Immature natural killer cell (primary cell): ENCODE measurements around the gene PITPNC1. TPM values are rescaled to one million over a fixed set of nuclear protein-coding genes. Genes with fewer than 3 reads are reported as not detected.

Experiments used
- DNase-seq, 3 donors: peaks; one replicate each; pipeline ENCODE4 v3.0.0; 2022; ENCODE audit warnings: mixed read lengths in 1 of 3
- H3K27ac Mint-ChIP-seq, 6 donors: one replicate each; pipeline ENCODE4 v1.8.0; 2020; ENCODE audit warnings: mixed read lengths in 6 of 6, mild to moderate bottlenecking in 5 of 6, inconsistent platforms in 4 of 6, moderate library complexity in 3 of 6
- H3K27me3 Mint-ChIP-seq, 3 donors: one replicate each; pipeline ENCODE4 v1.8.0; 2020 to 2021; ENCODE audit warnings: low read depth in 3 of 3, mild to moderate bottlenecking in 3 of 3, mixed read lengths in 3 of 3, moderate library complexity in 3 of 3, inconsistent platforms in 1 of 3
- H3K36me3 Mint-ChIP-seq, 3 donors: one replicate each; pipeline ENCODE4 v1.8.0; 2020; ENCODE audit warnings: mixed read lengths in 3 of 3, inconsistent platforms in 2 of 3, mild to moderate bottlenecking in 2 of 3
- H3K4me1 Mint-ChIP-seq, 2 donors: one replicate each; pipeline ENCODE4 v1.8.0; 2020; ENCODE audit warnings: inconsistent platforms in 2 of 2, mild to moderate bottlenecking in 2 of 2, mixed read lengths in 2 of 2, moderate library complexity in 1 of 2
- H3K4me3 Mint-ChIP-seq, 5 donors: one replicate each; pipeline ENCODE4 v1.8.0; 2020; ENCODE audit warnings: mild to moderate bottlenecking in 5 of 5, mixed read lengths in 5 of 5, inconsistent platforms in 3 of 5, moderate library complexity in 3 of 5
- H3K9me3 Mint-ChIP-seq, 6 donors: one replicate each; pipeline ENCODE4 v1.8.0; 2020; ENCODE audit warnings: mild to moderate bottlenecking in 6 of 6, mixed read lengths in 6 of 6, inconsistent platforms in 4 of 6, moderate library complexity in 3 of 6
- polyA plus RNA-seq, 3 donors: library from polyadenylated mRNA; unstranded; fragments of 300-500 nt; fragmentation: Illumina TruSeq; gene quantifications; one replicate each; pipeline ENCODE4 v1.2.3, GENCODE V29; 2021

The PITPNC1 gene
- polyA plus RNA-seq, 3 donors from 2014 or later, result 119 to 155 (median 150) TPM

DNA sequence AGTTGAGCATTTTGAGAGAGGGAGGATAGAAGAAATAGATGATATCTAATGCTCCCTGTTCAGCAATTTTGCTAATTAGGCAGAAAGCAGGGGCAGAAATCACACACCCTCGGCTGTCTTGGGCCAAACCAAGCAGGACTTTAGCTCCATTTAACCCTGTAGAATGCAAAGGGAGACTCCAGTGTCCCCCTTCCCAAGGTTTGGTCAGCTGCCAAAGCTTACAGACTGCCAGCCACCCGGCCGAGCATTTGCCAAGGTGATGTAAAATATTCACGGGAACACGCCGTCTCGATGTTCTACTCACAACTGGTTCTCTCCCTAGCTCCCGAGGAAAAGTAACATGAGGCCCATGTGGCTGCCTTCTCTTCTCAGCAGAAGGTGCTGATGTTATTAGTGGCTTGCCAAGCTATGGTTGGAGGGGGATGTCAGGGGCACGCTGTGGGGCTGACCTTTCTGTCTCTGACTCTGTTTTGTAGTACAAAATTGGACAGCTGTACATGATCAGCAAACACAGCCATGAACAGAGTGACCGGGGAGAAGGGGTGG is 155.3 kb downstream of the PITPNC1 start:
- Mint-ChIP-seq H3K27me3 (peaks cover 1 to 7% (median 3%) of the 10 kb centered on the region in 3 donors), H3K27ac (peak overlapping the region in 4 of 6 donors; percentile 6 to 66 (median 40)), H3K4me3 (no peak overlapping the region), H3K36me3 (peaks cover 0 to 29% (median 10%) of the 10 kb centered on the region in 3 donors), H3K9me3 (no peaks in the 10 kb centered on the region), H3K4me1 (peaks cover 41 to 52% of the 10 kb centered on the region in 2 donors)
- DNase-seq, result no peak

DNA sequence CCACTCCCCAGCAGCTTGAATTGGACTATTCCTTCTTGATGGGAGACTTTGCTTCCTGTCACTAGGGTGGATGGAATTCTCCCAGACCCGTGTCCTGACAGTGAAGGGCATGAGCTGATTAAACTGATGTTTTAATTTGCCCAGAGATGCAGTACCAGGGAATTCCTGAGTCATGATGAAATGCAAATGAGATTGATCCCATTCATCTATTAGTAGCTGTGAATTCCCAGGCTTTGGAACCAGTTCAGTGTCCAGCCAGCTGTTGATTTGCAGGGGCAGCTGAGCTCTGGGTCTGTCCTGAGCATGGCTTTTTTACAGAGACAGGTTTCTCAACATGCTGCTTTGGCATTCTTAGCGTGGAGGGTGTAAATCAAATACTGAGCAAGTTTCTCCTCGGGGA is 157.9 kb downstream of the PITPNC1 start:
- H3K36me3 Mint-ChIP-seq, result peaks cover 5 to 36% (median 14%) of the 10 kb centered on the region in 3 donors
- no peaks in the 10 kb centered on the region for H3K9me3 Mint-ChIP-seq
- H3K4me1 Mint-ChIP-seq, result peaks cover 28 to 43% of the 10 kb centered on the region in 2 donors
- H3K27me3 Mint-ChIP-seq, result peaks cover 1 to 3% (median 3%) of the 10 kb centered on the region in 3 donors
- no peak overlapping the region for H3K4me3 Mint-ChIP-seq
- no peak for DNase-seq
- peak overlapping the region in 1 of 6 donors; percentile 53 for H3K27ac Mint-ChIP-seq

DNA sequence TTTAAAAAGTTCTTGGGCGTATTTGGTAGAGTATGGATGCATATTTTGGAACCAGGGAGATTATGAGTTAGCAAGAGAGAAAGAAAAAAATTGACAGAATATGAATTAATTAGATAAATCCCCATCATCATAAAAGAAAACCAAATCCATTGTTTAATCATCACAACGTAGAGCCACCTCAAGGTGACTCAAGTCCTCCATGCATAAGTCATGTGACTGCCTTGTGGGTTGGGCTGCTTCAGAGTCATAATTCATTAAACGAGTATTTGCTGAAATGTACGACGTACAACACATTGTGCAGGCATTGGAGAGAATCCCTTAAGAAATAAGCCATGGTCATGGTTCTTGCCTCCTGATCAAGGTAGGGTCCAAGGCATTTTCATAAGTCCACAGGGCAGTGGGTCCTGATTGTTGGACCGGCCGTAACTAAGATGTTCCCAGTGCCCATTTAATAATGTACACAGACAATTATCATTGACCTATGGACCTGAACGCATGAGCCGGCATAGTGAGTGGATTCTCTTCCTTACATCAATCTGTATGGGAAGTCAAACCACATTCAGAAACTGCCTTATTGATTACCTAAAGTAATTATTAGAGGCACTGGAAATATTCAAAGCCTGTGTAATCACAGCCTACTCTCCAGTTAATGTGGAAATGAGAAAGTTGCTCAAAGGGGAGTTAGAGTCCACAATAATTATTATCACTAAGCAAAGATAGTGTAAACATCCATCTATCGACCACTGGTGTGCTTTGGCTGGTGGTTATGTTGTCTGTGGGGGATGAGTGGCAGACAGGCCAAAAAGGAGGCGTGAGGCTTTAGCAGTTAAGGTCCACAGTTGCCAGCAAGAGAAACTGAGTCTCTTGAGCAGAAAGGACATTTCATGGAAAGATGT is 165.4 kb downstream of the PITPNC1 start:
- H3K36me3 Mint-ChIP-seq, result peaks cover 4 to 12% (median 5%) of the 10 kb centered on the region in 3 donors
- no peak for DNase-seq
- H3K4me3 Mint-ChIP-seq, result no peak overlapping the region
- peaks cover 13 to 28% of the 10 kb centered on the region in 2 donors for H3K4me1 Mint-ChIP-seq
- H3K27me3 Mint-ChIP-seq, result peaks cover 0 to 4% (median 3%) of the 10 kb centered on the region in 3 donors
- no peaks in the 10 kb centered on the region for H3K9me3 Mint-ChIP-seq
- H3K27ac Mint-ChIP-seq, result peak overlapping the region in 2 of 6 donors; percentile 53 to 75

DNA sequence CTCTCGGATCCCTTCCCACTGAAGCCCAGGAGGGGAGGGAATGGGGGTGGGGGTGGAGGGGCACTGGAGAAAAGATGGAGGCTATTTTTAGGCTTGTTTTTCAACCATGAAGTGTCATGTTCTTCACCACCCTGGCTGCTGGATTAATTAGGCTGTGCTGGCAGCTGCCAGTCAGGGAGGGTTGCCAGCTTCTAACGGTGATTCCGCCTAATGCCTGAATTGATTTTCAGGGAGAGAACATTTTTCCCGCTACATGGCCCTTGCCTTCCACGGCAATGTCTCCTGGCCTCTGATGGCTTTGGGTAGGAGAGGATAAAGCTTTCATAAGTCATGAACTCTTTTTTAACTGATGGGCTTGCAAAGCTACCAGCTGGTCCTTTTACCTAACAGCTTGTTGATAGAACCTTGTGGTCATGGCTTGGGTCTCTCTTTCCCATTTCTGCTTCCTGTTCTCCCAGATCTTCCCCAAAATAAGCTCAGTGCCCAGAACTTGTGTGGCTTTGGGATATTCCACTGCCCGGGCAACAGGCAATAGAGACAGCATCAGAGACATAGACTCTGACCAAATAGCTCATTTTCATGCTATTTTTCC is 167.4 kb downstream of the PITPNC1 start:
- H3K27ac Mint-ChIP-seq, result peak overlapping the region in 1 of 6 donors; percentile 35
- H3K27me3 Mint-ChIP-seq, result peaks cover 0 to 9% (median 4%) of the 10 kb centered on the region in 3 donors
- no peak for DNase-seq
- H3K9me3 Mint-ChIP-seq, result no peaks in the 10 kb centered on the region
- H3K36me3 Mint-ChIP-seq, result peaks cover 0 to 6% (median 0%) of the 10 kb centered on the region in 3 donors
- H3K4me1 Mint-ChIP-seq, result peaks cover 29 to 48% of the 10 kb centered on the region in 2 donors
- H3K4me3 Mint-ChIP-seq, result no peak overlapping the region

DNA sequence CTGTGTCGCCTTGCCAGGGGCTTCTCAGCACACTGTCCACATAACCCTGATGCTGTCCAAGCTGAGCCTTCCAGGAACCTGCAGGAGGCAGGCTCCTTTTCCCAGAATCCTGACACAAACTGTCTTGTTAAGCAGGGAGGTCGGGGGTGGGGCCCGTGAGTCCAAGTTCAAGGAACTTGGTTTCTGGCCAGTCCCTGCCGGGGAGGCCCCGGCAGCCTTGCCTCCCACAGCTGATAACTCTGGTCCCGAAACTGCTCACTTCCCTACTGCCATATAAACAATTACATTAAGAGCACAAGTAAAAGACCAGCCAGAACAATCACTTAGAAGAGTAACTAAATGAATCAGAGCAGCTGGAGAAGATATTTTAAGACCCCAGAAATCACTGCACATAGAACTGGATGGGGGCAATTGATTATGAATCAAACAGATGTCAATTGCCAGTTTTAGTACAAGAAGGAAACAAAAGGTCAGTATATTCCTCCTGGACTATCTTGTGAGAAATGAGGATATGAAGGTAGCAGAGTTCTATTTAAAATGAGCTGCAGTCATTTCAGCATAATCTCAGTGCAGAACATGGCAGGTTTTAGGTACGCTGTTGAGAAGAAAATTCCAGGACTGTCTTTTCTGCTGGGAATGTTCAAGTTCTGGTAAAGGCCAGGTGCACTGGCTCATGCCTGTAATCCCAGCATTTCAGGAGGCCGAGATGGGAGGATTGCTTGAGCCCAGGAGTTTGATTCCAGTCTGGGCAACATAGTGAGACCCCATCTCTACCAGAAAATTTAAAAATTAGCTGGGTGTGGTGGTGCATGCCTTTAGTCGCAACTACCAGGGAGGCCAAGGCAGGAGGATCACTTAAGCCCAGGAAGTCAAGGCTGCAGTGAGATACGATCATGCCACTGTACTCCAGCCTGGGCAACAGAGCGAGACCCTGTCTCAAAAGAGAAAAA is 169.8 kb downstream of the PITPNC1 start:
- peaks cover 0 to 9% (median 2%) of the 10 kb centered on the region in 3 donors for H3K27me3 Mint-ChIP-seq
- no peak for DNase-seq
- H3K36me3 Mint-ChIP-seq, result peaks cover 0 to 6% (median 0%) of the 10 kb centered on the region in 3 donors
- H3K4me1 Mint-ChIP-seq, result peaks cover 49 to 65% of the 10 kb centered on the region in 2 donors
- H3K27ac Mint-ChIP-seq, result peak overlapping the region; percentile 23 to 71 (median 54)
- no peaks in the 10 kb centered on the region for H3K9me3 Mint-ChIP-seq
- no peak overlapping the region for H3K4me3 Mint-ChIP-seq

DNA sequence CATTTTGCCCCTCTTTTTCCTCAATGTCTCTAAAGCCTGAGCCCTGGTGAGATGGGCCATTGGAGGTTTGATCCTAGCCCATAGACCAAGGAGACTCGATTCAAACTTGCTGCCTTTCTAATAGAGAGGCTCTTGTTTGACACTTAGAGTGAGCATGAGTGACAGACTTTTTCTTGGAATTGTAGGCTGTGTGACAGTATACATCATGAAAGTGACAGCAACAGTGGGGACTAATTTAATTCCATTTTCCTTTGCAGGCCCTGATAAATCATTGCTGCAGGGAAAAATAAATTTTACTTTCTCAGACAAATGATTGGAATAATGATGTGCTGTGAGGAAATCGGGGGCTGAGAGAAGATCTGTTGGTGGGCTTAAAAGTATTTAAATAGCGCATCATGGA is 171.6 kb downstream of the PITPNC1 start:
- DNase-seq, result no peak
- Mint-ChIP-seq H3K27ac (peak overlapping the region in 4 of 6 donors; percentile 46 to 80 (median 68)), H3K27me3 (peaks cover 0 to 5% (median 0%) of the 10 kb centered on the region in 3 donors), H3K4me3 (peak overlapping the region in 1 of 5 donors; percentile 20), H3K9me3 (no peaks in the 10 kb centered on the region), H3K36me3 (peaks cover 0 to 7% (median 1%) of the 10 kb centered on the region in 3 donors), H3K4me1 (peaks cover 44 to 67% of the 10 kb centered on the region in 2 donors)

DNA sequence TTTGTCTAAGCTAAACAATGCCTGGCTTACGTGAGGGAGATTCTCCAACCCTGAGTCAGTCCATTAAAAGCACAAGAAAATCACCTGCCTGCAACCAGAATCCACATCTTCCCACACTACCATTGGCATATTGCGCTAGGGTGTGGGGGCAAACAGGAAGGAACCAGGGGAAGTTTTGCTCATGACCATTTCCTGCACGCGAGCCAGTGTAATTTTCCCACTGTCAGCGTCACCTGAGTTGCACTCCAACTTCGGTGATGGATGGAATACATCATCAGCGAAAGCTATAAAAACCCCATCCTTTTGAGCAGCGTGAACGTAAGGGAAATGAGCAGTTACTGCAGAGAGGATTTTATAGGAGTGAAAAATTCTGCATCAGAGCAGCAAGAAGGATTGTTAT is 172.7 kb downstream of the PITPNC1 start:
- Mint-ChIP-seq H3K36me3 (peaks cover 0 to 7% (median 4%) of the 10 kb centered on the region in 3 donors), H3K4me3 (peak overlapping the region in 2 of 5 donors; percentile 15 to 38), H3K9me3 (no peaks in the 10 kb centered on the region), H3K27me3 (peaks cover 0 to 5% (median 0%) of the 10 kb centered on the region in 3 donors), H3K27ac (peak overlapping the region; percentile 27 to 80 (median 54)), H3K4me1 (peaks cover 40 to 62% of the 10 kb centered on the region in 2 donors)
- DNase-seq, result no peak

DNA sequence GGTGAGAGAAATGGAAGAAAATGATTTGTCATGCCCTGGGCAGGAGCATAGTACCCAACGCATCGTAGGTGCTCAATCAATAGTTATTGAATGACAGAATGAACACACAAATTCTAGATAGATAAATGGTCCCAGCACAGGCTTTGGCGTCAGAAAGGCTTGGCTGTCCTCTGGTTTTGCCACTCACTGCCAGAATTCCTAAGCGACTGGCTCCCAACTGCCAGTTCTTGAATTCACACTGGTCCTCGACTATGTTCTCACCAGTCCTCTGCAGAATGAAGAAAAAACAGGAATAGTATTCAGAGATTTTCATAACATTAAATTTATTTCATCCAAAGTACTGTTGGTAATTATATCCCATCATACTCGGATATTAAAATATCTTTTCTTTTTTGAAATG is 177.6 kb downstream of the PITPNC1 start:
- no peak for DNase-seq
- Mint-ChIP-seq H3K9me3 (peaks cover 0 to 4% (median 0%) of the 10 kb centered on the region in 6 donors), H3K4me3 (no peak overlapping the region), H3K27me3 (peaks cover 0 to 4% (median 0%) of the 10 kb centered on the region in 3 donors), H3K27ac (peak overlapping the region in 1 of 6 donors; percentile 37), H3K4me1 (peaks cover 29 to 54% of the 10 kb centered on the region in 2 donors), H3K36me3 (peaks cover 24 to 26% (median 26%) of the 10 kb centered on the region in 3 donors)

DNA sequence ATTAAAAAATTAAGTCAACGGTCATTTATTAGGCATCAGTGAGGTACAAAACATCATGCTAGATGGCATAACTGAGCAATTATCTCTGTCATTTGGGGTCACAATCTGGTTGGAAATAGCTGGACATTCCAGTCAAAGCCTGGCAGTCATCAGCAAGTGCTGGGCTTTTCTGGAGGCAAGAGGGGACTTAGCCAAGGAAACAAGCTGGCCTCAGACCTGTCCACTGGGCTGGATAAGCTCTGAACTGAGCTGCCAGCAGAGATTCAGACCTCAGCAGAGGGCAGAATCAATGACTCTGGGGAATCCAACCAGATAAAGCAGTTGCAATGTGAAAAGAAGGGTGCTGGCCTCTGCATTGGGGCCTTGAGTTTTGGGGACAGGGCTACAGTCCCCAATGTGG is 178.8 kb downstream of the PITPNC1 start:
- peak overlapping the region in 3 of 6 donors; percentile 76 to 77 (median 76) for H3K27ac Mint-ChIP-seq
- peaks cover 0 to 4% (median 0%) of the 10 kb centered on the region in 6 donors for H3K9me3 Mint-ChIP-seq
- no peak overlapping the region for H3K4me3 Mint-ChIP-seq
- H3K4me1 Mint-ChIP-seq, result peaks cover 20 to 47% of the 10 kb centered on the region in 2 donors
- peaks cover 0 to 4% (median 0%) of the 10 kb centered on the region in 3 donors for H3K27me3 Mint-ChIP-seq
- no peak for DNase-seq
- H3K36me3 Mint-ChIP-seq, result peaks cover 24 to 26% (median 26%) of the 10 kb centered on the region in 3 donors

DNA sequence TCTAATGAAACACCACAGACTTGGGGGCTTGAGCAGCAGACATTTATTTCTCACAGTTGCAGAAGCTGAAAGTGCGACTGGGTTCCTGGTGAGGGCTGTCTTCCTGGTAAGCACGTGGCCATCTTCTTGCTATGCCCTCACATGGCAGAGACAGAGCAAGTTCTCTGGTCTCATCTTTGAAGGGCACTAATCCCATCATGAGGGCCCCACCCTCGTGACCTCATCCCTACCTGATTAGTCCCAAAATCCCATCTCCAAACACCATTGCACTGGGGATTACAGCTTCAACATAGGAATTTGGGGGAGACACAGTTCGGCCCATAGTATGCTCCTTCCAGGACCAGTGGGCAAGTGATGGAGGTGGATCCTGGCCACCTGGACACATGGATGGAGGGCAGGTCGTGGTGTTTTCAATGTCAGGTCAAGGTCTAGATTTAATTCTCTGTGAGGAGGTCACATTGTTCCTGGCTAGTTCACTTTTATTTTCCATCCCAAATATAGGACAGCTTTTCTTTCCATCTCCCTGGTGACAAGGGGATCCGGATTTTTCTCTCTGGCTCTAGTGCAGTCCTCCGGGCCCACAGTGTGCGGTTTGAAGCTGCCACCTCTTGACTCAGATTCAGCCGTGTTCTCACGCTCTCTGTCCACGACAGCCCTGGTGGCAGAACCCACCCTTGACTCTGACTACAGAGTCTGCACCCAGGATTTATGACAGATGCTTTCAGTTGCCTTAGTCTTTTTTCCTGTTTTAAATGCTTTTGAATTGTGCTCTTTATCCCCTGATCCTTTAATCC is 180.2 kb downstream of the PITPNC1 start:
- Mint-ChIP-seq H3K36me3 (peaks cover 24 to 26% (median 25%) of the 10 kb centered on the region in 3 donors), H3K27ac (peak overlapping the region; percentile 4 to 81 (median 44)), H3K4me3 (no peak overlapping the region)

DNA sequence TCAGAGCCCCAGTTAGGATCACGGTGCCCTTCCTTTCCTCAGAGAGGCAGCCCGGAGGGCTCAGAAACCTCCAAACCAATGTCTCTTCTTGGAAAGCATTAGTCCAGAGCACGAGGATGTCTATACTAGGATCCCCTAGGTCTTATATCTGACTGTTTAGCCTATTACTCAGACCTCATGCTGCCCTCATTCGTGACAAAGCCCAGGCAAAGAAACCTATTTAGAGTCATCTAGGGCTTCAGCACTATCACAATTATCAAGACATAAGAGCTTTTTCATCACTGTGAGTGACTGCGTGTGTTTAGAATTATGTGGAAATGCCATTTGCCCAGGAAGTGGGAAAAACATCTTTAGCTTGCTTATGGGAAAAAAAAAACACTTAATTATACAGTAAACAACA is 180.8 kb downstream of the PITPNC1 start:
- H3K36me3 Mint-ChIP-seq, result peaks cover 24 to 31% (median 28%) of the 10 kb centered on the region in 3 donors
- peak overlapping the region; percentile 4 to 81 (median 18) for H3K27ac Mint-ChIP-seq

More for the DNA sequence above, 180.2 kb downstream of the PITPNC1 start:
- peaks cover 0 to 4% (median 0%) of the 10 kb centered on the region in 3 donors for H3K27me3 Mint-ChIP-seq
- peaks cover 12 to 35% of the 10 kb centered on the region in 2 donors for H3K4me1 Mint-ChIP-seq
- peaks cover 0 to 4% (median 0%) of the 10 kb centered on the region in 6 donors for H3K9me3 Mint-ChIP-seq
- DNase-seq, result no peak

More for the DNA sequence above, 180.8 kb downstream of the PITPNC1 start:
- Mint-ChIP-seq H3K4me1 (peaks cover 12 to 29% of the 10 kb centered on the region in 2 donors), H3K27me3 (peaks cover 0 to 4% (median 0%) of the 10 kb centered on the region in 3 donors), H3K9me3 (peaks cover 0 to 4% (median 0%) of the 10 kb centered on the region in 6 donors), H3K4me3 (no peak overlapping the region)
- no peak for DNase-seq
